ENCODE results near the gene DENND1A. TPM values are rescaled to one million over a fixed set of nuclear protein-coding genes. Genes with fewer than 3 reads are reported as not detected.

Gene DENND1A
- total RNA-seq, 2 experiments from 2014 or later, result 12.8 to 14.8 TPM

DNA sequence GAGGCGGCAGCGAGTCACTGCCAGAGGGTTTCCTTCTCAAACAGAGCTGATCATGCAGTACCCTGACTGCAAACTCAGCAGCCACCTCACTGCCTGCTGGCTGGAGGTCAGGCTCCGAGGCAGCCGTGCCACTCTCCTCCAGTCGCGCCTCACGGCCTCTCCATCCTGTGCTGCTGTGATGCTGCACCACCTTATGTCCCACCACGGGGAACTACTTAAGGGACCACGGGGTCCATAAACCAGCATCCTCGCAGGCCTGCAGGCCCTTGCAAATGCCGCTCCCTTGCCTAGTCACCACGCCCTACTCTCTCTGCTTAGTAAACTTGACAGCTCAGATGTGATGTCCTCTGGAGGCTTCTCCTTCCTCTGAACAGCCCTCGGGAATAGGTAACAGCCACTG, 474.7 kb downstream of the DENND1A start:
- H3K4me1 Mint-ChIP-seq, result no peaks in the 10 kb centered on the region
- no peak for DNase-seq
- no peaks in the 10 kb centered on the region for H3K27me3 Mint-ChIP-seq
- H3K4me3 Mint-ChIP-seq, result no peak overlapping the region
- H3K9me3 Mint-ChIP-seq, result no peaks in the 10 kb centered on the region
- H3K36me3 Mint-ChIP-seq (ENCODE audit: low read depth), result no peaks in the 10 kb centered on the region
- POLR2A ChIA-PET, result no interaction called here
- no peak overlapping the region for H3K27ac Mint-ChIP-seq
- CTCF ChIA-PET, result no interaction called here

DNA sequence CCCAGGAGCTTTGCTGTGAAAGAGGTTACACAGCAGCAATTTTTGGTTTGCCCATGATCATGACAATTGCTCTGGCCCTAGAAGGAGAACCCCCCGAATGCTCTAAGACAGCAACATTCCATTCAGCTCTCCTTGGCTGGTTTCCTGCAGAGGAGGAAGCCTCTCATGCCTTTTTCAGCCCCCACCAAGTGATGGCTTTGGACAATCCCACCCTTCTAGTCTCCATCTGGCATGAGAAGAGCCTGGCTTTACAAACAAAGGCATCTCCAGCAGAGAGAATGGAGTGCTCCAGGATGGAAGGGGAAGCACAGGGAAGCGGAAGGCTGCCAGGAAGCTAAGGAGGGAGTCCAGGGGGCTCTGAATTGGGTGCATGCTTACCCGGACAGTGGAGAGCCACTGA, 475.6 kb downstream of the DENND1A start:
- CTCF ChIA-PET, result no interaction called here
- Mint-ChIP-seq H3K4me1 (no peaks in the 10 kb centered on the region), H3K27ac (no peak overlapping the region), H3K27me3 (no peaks in the 10 kb centered on the region), H3K36me3 (ENCODE audit: low read depth) (no peaks in the 10 kb centered on the region), H3K9me3 (no peaks in the 10 kb centered on the region), H3K4me3 (no peak overlapping the region)
- POLR2A ChIA-PET, result no interaction called here
- DNase-seq, result no peak

DNA sequence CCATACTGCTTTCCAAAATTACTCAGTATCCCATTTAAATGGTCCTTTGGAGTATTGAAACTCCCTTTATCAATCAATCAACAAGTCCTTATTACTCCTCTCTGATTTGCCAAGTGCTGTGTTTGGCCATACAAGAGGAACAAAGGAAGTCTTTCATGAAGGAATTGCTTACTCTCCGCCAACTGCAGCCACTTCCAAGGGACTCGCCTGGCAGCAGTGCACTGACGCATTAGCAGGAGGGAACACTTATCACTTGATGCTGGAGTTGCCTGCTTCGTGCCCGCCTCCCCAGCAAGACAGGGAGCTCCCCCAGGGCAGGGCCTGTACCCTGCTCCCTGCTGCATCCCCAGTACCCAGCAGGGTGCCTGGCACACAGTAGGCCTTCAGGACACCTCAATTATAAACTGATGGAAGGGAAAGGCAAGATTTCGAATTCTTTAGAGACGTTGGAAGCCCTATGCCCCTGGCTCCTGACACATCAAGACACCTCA, 476.1 kb downstream of the DENND1A start:
- Mint-ChIP-seq H3K4me3 (no peak overlapping the region), H3K9me3 (no peaks in the 10 kb centered on the region), H3K4me1 (no peaks in the 10 kb centered on the region), H3K27ac (no peak overlapping the region), H3K36me3 (ENCODE audit: low read depth) (no peaks in the 10 kb centered on the region), H3K27me3 (no peaks in the 10 kb centered on the region)
- CTCF ChIA-PET, result no interaction called here
- POLR2A ChIA-PET, result no interaction called here
- DNase-seq, result no peak

DNA sequence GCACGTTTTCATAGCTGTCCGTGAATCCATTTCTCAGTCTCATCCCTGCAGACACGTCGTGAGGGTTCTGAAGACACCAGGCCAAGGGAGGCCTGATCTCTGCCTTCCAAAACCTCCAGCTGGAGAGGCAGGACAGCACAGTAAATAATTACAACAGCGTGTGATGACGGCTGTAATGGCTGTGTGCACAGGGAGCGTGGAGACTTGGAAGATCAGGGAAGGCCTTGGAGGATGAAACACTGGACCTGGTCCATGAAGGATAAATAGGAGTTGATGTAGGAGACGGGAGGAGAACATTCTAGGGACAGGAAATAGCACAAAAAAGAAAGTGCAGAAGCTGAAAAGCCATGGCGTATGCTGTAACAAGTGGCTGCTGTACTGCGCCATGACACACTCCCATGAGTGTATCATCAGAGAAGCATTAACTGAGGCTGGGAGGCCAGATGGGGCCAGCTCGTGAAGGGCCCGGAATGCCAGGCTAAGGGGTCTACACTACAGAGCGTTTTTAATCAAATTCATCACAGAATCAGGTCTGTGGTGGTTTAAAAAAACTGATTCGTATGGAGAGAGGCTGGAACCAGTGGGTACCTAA, 476.8 kb downstream of the DENND1A start:
- Mint-ChIP-seq H3K27me3 (no peaks in the 10 kb centered on the region), H3K27ac (no peak overlapping the region), H3K36me3 (ENCODE audit: low read depth) (no peaks in the 10 kb centered on the region), H3K4me1 (no peaks in the 10 kb centered on the region), H3K9me3 (no peaks in the 10 kb centered on the region), H3K4me3 (no peak overlapping the region)
- DNase-seq, result no peak
- ChIA-PET POLR2A (no interaction called here), CTCF (interaction anchor here (0.7 kb wide), 1 partner anchor 13 kb away, joined by 3 read pairs; no protein-coding TSS in a partner anchor)

DNA sequence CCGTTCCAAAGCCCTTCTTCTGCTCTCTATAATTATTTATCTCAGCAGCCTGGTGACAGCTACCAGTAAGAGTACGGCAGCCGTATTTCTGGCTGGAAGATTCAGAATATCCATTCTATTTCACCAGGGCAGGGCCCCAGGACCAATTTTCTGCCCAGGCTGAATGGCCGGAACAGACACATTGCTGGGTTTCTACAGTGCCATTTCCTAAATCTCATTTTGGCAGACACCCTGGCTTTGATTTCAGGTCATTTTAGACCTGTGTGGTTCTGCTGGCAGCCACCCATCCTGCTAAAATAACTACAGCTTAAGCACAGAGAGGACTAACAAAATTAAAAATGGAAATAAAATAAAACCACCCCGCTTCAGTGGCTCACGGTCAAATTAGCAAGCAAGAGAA, 478.9 kb downstream of the DENND1A start:
- Mint-ChIP-seq H3K4me3 (no peak overlapping the region), H3K9me3 (no peaks in the 10 kb centered on the region), H3K36me3 (ENCODE audit: low read depth) (no peaks in the 10 kb centered on the region), H3K27me3 (no peaks in the 10 kb centered on the region), H3K27ac (no peak overlapping the region), H3K4me1 (no peaks in the 10 kb centered on the region)
- POLR2A ChIA-PET, result no interaction called here
- no peak for DNase-seq
- CTCF ChIA-PET, result no interaction called here

DNA sequence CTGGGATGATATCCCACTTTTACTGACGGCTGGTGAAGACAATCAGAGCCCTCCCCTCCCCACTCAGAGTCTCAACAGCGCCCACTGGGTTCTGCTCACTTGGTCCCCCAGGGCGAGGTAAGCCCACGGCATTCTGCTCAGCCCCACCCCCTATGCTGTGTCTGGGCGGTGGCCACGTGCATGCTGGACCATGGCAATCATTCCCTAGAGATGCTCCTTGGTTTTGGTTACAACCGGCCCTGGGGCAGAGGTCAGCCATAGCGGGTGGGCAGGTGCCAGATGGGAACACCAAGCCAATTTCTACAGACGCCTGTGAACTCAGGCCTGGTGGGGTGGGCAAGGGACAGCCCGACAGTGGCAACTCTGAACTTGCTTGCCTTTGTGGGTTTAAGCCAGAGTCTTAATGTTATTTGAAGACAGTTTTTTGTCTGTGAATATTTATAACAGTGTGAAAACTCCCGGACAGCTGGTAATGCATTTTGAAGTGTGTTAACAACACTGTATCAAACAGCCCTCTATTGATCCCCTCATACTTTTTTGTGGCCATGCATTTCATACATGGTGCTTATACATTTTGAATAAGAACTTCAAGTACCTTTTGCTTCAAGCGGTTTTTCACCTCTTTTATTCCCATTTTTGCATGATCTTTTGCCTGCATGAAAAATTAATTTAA, 479.7 kb downstream of the DENND1A start:
- Mint-ChIP-seq H3K27me3 (no peaks in the 10 kb centered on the region), H3K36me3 (ENCODE audit: low read depth) (no peaks in the 10 kb centered on the region), H3K4me3 (no peak overlapping the region), H3K4me1 (no peaks in the 10 kb centered on the region), H3K9me3 (no peaks in the 10 kb centered on the region), H3K27ac (no peak overlapping the region)
- ChIA-PET POLR2A (no interaction called here), CTCF (interaction anchor here (0.7 to 0.8 kb wide), 2 partner anchors 605 to 740 kb away, joined by 3 read pairs; no protein-coding TSS in a partner anchor)
- no peak for DNase-seq

DNA sequence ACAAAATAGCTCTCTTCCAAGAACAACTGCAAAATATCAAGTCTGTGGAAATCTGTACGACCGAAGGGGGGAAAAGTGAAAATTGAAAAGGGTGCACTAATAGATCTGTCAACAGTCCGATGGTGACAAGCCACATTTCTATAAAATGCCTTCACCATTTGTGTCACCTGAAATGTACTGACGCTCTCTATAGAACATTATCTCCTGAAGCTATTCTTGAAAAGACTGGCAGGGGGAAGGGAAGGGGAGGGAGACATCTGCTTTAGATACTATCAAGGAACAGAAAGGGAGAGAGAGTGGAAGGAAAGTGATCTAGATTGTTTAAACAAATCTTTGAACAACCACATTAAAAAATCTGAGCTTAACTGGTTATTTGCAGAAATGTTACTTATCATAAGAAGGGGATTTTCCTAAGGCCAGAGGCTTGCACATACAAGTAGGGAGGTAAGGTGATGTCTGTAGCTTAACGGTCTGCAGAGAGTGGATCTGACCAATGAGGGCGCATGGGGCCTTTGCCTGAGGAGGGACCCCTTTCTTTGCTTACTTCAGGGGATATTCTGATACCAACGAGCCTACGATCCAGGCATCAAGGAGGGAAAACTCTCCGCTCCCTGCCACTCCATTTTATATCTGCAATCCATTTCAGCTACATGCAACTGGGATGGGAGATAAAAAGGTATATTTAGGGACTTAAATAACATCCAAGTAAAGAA, 481.8 kb downstream of the DENND1A start:
- Mint-ChIP-seq H3K27me3 (no peaks in the 10 kb centered on the region), H3K4me1 (no peaks in the 10 kb centered on the region), H3K36me3 (ENCODE audit: low read depth) (no peaks in the 10 kb centered on the region), H3K9me3 (no peaks in the 10 kb centered on the region), H3K27ac (no peak overlapping the region), H3K4me3 (no peak overlapping the region)
- ChIA-PET CTCF (no interaction called here), POLR2A (no interaction called here)
- DNase-seq, result no peak

DNA sequence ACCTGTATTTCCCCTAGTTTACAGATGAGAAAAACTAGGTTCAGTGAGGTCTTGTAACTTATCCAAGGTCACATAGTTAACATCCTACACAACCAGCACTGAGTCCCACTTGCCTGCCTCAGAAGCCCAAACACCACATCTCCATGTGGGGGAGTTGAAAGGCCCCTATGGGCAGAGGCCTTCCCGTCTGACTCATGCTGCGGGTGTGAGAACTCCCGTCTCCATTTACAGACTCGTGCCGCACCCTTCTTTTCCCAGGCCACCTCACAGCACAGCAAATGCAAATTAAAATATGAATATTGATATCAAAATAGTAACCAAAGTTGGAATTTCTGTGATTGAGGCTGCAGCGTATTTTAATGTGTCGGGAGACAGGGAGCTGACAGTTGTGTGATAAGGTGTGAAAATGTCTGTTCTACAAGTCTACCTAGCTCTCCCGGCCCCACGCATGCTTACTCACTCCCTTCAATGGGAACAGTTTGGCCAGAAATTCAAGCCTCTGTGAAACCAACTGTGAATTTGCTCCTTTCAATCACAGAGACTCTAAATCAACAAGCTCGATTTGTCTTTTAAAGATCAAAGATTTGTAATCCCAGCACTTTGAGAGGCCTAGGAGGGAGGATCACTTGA, 483.8 kb downstream of the DENND1A start:
- ChIA-PET POLR2A (no interaction called here), CTCF (no interaction called here)
- no peaks in the 10 kb centered on the region for H3K36me3 Mint-ChIP-seq (ENCODE audit: low read depth)
- no peaks in the 10 kb centered on the region for H3K27me3 Mint-ChIP-seq
- no peak overlapping the region for H3K4me3 Mint-ChIP-seq
- H3K9me3 Mint-ChIP-seq, result no peaks in the 10 kb centered on the region
- H3K27ac Mint-ChIP-seq, result no peak overlapping the region
- H3K4me1 Mint-ChIP-seq, result no peaks in the 10 kb centered on the region
- no peak for DNase-seq

DNA sequence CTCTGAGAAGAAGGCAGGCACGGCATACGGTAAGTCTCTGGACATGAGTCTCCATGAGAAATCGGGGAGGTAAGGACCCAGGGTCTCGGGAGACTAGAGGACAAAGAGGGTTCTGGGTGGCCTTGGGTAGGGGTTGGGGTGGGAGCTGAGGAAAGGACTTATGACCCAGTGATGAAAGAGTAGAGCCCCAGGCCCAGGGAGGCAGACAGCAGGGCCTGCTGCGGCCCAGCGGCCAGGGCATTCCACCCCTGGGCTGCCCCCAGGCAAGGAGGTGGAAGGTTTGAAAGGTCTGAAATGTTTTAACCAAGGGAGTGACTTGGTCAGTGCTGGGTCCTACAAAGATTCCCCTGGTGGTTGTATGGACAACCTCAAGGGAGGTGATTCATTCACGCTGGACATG, 484.8 kb downstream of the DENND1A start:
- Mint-ChIP-seq H3K27me3 (no peaks in the 10 kb centered on the region), H3K4me1 (no peaks in the 10 kb centered on the region), H3K36me3 (ENCODE audit: low read depth) (no peaks in the 10 kb centered on the region), H3K27ac (no peak overlapping the region), H3K4me3 (no peak overlapping the region), H3K9me3 (no peaks in the 10 kb centered on the region)
- ChIA-PET CTCF (no interaction called here), POLR2A (no interaction called here)
- no peak for DNase-seq

DNA sequence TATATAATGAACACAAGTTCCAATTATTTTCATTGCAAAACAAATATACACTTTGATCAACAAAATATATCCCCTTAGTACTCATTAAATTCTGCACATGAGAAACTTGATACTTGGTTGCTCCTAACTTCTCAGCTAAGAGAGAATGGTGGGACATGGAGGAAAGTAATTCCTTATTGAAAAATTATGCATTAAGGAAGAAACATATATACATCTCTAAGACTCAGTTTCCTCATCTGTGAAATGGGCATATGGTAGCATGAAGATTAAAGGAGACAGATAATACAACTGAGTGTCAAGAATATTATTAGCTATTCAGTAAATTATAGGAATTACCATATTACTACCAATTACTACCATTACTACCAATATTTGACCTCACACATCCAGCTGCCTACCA, 488.2 kb downstream of the DENND1A start:
- Mint-ChIP-seq H3K27ac (no peak overlapping the region), H3K36me3 (ENCODE audit: low read depth) (no peaks in the 10 kb centered on the region)
- POLR2A ChIA-PET, result no interaction called here

DNA sequence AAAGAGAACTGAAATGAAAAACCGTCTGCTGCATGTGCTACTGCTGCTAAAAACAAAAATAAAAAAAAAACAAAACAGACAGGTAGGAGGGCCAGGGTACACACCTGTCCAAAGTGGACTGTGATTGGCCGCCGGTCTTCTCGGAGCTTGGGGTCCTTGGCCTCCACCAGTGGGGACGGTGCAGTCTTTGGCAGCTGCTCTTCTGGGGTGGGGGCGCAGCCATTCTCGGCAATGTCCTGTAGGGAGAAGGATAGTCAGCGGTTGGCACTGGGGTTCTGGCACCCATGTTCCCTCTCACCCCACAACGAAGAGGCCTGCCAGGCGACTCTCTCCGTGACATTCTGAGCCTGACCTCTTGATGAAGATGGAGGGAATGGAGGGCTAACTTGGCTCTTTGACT, 489.7 kb downstream of the DENND1A start:
- Mint-ChIP-seq H3K9me3 (no peaks in the 10 kb centered on the region), H3K4me1 (no peaks in the 10 kb centered on the region), H3K4me3 (no peak overlapping the region), H3K36me3 (ENCODE audit: low read depth) (no peaks in the 10 kb centered on the region), H3K27ac (no peak overlapping the region), H3K27me3 (no peaks in the 10 kb centered on the region)
- DNase-seq, result no peak
- CTCF ChIA-PET, result interaction anchor here (0.5 kb wide), 1 partner anchor 13 kb away, joined by 3 read pairs; no protein-coding TSS in a partner anchor
- POLR2A ChIA-PET, result no interaction called here

More for the DNA sequence above, 488.2 kb downstream of the DENND1A start:
- Mint-ChIP-seq H3K4me3 (no peak overlapping the region), H3K9me3 (no peaks in the 10 kb centered on the region), H3K27me3 (no peaks in the 10 kb centered on the region), H3K4me1 (no peaks in the 10 kb centered on the region)
- no peak for DNase-seq
- CTCF ChIA-PET, result no interaction called here

DNA sequence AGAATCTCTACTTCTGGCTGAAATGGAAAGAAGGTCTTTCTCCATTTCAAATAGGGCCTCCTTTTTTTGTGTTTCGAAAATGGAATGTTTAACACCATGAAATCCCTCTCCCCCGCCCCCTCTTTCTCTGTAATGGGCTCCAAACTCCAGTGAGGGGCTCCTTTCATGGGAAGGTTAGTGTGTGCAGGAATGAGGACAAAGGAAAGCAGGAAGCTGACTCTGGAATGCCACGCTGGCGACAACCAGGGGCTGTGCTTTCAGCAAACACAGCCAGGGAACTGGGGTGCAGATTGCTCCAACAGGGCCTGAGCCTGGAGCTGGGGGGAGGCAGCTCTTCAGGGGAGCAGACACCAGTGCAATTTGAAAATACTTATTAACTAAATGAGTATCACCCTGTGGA, 491.1 kb downstream of the DENND1A start:
- no peaks in the 10 kb centered on the region for H3K36me3 Mint-ChIP-seq (ENCODE audit: low read depth)

DNA sequence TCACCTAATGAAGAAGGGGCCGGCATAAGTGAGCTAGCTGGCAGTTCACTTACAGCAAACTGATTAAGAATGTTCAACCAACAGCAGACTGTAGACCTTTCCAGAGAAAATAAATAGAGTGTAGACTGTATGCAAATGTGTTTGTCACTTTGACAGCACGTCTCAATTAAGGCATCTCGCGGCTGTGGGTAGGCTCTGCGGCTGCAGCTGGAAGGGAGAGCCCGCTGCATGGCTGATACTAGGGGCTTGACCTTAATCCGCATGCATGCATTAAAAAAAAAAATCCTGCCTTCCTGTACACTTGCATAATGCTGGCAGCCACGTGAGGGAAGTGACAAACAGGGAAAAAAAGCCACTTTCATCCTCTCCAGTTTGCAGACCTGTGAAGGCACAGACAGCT, 491.6 kb downstream of the DENND1A start:
- Mint-ChIP-seq H3K4me3 (no peak overlapping the region), H3K4me1 (no peaks in the 10 kb centered on the region), H3K27me3 (no peaks in the 10 kb centered on the region), H3K36me3 (ENCODE audit: low read depth) (no peaks in the 10 kb centered on the region), H3K27ac (no peak overlapping the region), H3K9me3 (no peaks in the 10 kb centered on the region)
- POLR2A ChIA-PET, result no interaction called here
- no peak for DNase-seq
- CTCF ChIA-PET, result no interaction called here

More for the DNA sequence above, 491.1 kb downstream of the DENND1A start:
- Mint-ChIP-seq H3K27me3 (no peaks in the 10 kb centered on the region), H3K27ac (no peak overlapping the region), H3K4me3 (no peak overlapping the region), H3K4me1 (no peaks in the 10 kb centered on the region), H3K9me3 (no peaks in the 10 kb centered on the region)
- ChIA-PET POLR2A (no interaction called here), CTCF (no interaction called here)
- no peak for DNase-seq

Data from activated CD4-positive, alpha-beta memory T cell treated with anti-CD3 and anti-CD28 coated beads, Interleukin-2, amount 10 ng/mL, durations not matched to agents 7 days and 5 days (primary cell).